Measurements from ENCODE around the gene TMEM213. TPM values are rescaled to one million over a fixed set of nuclear protein-coding genes. Genes with fewer than 3 reads are reported as not detected.

The TMEM213 gene
- total and polyA plus RNA-seq, 2 of the 13 experiments (the other 11 are each of a cell fraction or from before 2014, with no cell fraction given) = not detected

- H2AFZ ChIP-seq (ENCODE audit: low read length) = no peak overlapping the region
- 0% methylated on average over 1 of the region's 1 CpG for WGBS (ENCODE audit: low lambda C conversion rate)
- TF ChIP-seq NFRKB (IDR thresholded peaks at IDR 0.05) (no peak), PBX2 (CRISPR knock-in tag; IDR thresholded peaks at IDR 0.05) (no peak), ZNF121 (CRISPR knock-in tag; IDR thresholded peaks at IDR 0.05) (no peak), PAXIP1 (CRISPR knock-in tag; conservative IDR thresholded peaks at IDR 0.05) (no peak), ZNF3 (CRISPR knock-in tag; IDR thresholded peaks at IDR 0.05) (no peak), ZMAT3 (CRISPR knock-in tag; conservative IDR thresholded peaks at IDR 0.05) (no peak), ARNT (IDR thresholded peaks at IDR 0.05) (no peak), ATF7 (IDR thresholded peaks at IDR 0.05) (no peak), ATF7 (CRISPR knock-in tag; IDR thresholded peaks at IDR 0.05) (no peak), ZBTB1 (CRISPR knock-in tag; IDR thresholded peaks at IDR 0.05; ENCODE audit: borderline replicate concordance) (no peak), KDM1A (CRISPR knock-in tag; IDR thresholded peaks at IDR 0.05) (no peak), PREB (CRISPR knock-in tag; IDR thresholded peaks at IDR 0.05) (no peak)
- H3K4me3 ChIP-seq (replicated peaks in 1 of 3; ENCODE audit: insufficient read depth in 1 of 3, low read depth in 2 of 3, low read length in 3 of 3) = no peak overlapping the region
- ATAC-seq (no peak), DNase-seq (ENCODE audit: low spot score) (no peak), FAIRE-seq (no peak)
- H3K36me3 ChIP-seq (replicated peaks in 1 of 2; ENCODE audit: control insufficient read depth in 1 of 2, insufficient read depth in 2 of 2, low read length in 2 of 2) = no peaks in the 10 kb centered on the region
- no peak overlapping the region for H3K4me2 ChIP-seq (ENCODE audit: low read depth, low read length)
- no TSS peak for BruUV-seq (replicated peaks)
- intact Hi-C loops (cut with micrococcal nuclease; ENCODE audit: unreplicated experiment) = no loop called here
- H3K27me3 ChIP-seq (ENCODE audit: control insufficient read depth in 1 of 2, insufficient read depth in 2 of 2, low read length in 2 of 2) = peaks cover 1 to 13% of the 10 kb centered on the region in 2 experiments; a peak in 3 of 5 replicates
- H3K4me1 ChIP-seq (ENCODE audit: insufficient read depth, low read length) = no peaks in the 10 kb centered on the region
- no peaks in the 10 kb centered on the region for H4K20me1 ChIP-seq (ENCODE audit: insufficient read depth, low read length)
- POLR2A ChIA-PET = no interaction called here
- CTCF ChIA-PET (ENCODE audit: low intra/inter-chr PET ratio, low total read pairs) = no interaction called here
- no peak overlapping the region for H3K9ac ChIP-seq (ENCODE audit: insufficient read depth, low read depth, low read length)
- no peaks in the 10 kb centered on the region for H3K79me2 ChIP-seq (ENCODE audit: insufficient read depth, low read length)
- in situ Hi-C loops (cut with HindIII; ENCODE audit: extremely low pct_ligation_motif_present, low pct_unique_long_range_greater_than_20kb) = no loop called here
- H3K9me3 ChIP-seq (ENCODE audit: low read length) = no peaks in the 10 kb centered on the region
- no peak overlapping the region for H3K27ac ChIP-seq (ENCODE audit: extremely low read length, insufficient read depth, low read length)
Measured at GRCh38 chr7:138804618-138805017, 6.8 kb downstream of the TMEM213 start.

All from HepG2 (cell line).